K562 (cell line): Measurements from ENCODE around the gene MED14. TPM values are rescaled to one million over a fixed set of nuclear protein-coding genes. Genes with fewer than 3 reads are reported as not detected.
A peak's percentile ranks its signal among the peaks of the same experiment; 100 is the strongest.

Experiments
- ATAC-seq: fragments of 200-7000 bp; cut with Tn5 transposase; 3 replicates; pipeline ENCODE4 v1.9.1; 2020; ENCODE audit warnings: moderate library complexity
- BruUV-seq: library from RNA; stranded (reverse); fragments of 400-500 nt; replicated peaks from 2 replicates; lab custom pipeline; 2021; lab: Mats Ljungman, UMichigan
- CTCF ChIA-PET: fragments of 300-600 bp; formaldehyde crosslinking; extraction: SDS; loops from one replicate; lab custom pipeline; 2021; ENCODE audit warnings: low intra/inter-chr PET ratio; lab: Yijun Ruan, JAX
- POLR2A ChIA-PET: fragments of 300-600, 350-650 bp; sonication (Branson Sonifier 250); formaldehyde crosslinking; extraction: SDS; loops from one replicate; lab custom pipeline; 2021; ENCODE audit warnings: antibody characterized with exemption, inconsistent platforms; lab: Yijun Ruan, JAX
- DNase-seq, 4 experiments: peaks; one replicate each; pipeline versions ENCODE4 v3.0.0 to v3.0.0-alpha.2; 2011 to 2018; ENCODE audit warnings: low spot score in 3 of 4, mixed read lengths in 3 of 4; ENCODE audit errors: extremely low read depth in 1 of 4
- FAIRE-seq: peaks from 2 replicates; lab custom pipeline; 2011; peaks lifted over from hg19 to GRCh38; lab: Jason Lieb, UNC
- H2AFZ ChIP-seq: 2 replicates; pipeline ENCODE4 v1.6.0; 2011; ENCODE audit warnings: low read depth, low read length, control low read depth, inconsistent platforms
- H3K27ac ChIP-seq: fragments of 200-600 bp; 3 replicates; pipeline ENCODE4 v1.8.0; 2011; ENCODE audit warnings: low read depth, mild to moderate bottlenecking, control low read depth, inconsistent platforms, low read length, moderate library complexity, mixed read lengths; ENCODE audit errors: extremely low read depth
- H3K27me3 ChIP-seq, 2 experiments: fragments of 300-600 bp in 1 of 2; 2 replicates in 1 of 2; 3 replicates in 1 of 2; pipeline versions ENCODE4 v1.6.0 to v1.8.0; 2011; ENCODE audit warnings: inconsistent platforms in 2 of 2, low read length in 2 of 2, mild to moderate bottlenecking in 1 of 2, mixed read lengths in 1 of 2, moderate library complexity in 1 of 2; ENCODE audit not compliant: control insufficient read depth in 2 of 2, insufficient read depth in 2 of 2
- H3K36me3 ChIP-seq: fragments of 300-600 bp; 3 replicates; pipeline ENCODE4 v1.8.0; 2011; ENCODE audit warnings: mild to moderate bottlenecking, low read length, inconsistent platforms; ENCODE audit not compliant: control insufficient read depth, insufficient read depth
- H3K4me1 ChIP-seq, 2 experiments: fragments of 200-600 bp in 1 of 2; replicated peaks in 1 of 2; 2 replicates in 1 of 2; 3 replicates in 1 of 2; pipeline versions ENCODE4 v1.5.1 to v1.8.0; 2011; ENCODE audit warnings: inconsistent platforms in 2 of 2, low read length in 2 of 2, mild to moderate bottlenecking in 1 of 2, mixed read lengths in 1 of 2, moderate library complexity in 1 of 2; ENCODE audit not compliant: control insufficient read depth in 2 of 2, insufficient read depth in 2 of 2
- H3K4me2 ChIP-seq: 2 replicates; pipeline ENCODE4 v1.6.1; 2011; ENCODE audit warnings: low read length, control low read depth, inconsistent platforms, mixed read lengths; ENCODE audit not compliant: insufficient read depth
- H3K4me3 ChIP-seq: fragments of 200-600 bp; sonication (generic), shearing (Covaris generic); 2 replicates; pipeline ENCODE4 v1.5.1; 2016; ENCODE audit warnings: control low read depth, inconsistent platforms
- H3K79me2 ChIP-seq: fragments of 200-600 bp; 3 replicates; pipeline ENCODE4 v1.8.0; 2011; ENCODE audit warnings: low read length, inconsistent platforms; ENCODE audit not compliant: control insufficient read depth, insufficient read depth
- H3K9ac ChIP-seq, 2 experiments: 2 replicates each; pipeline versions ENCODE4 v1.6.0 to v1.6.1; 2011; ENCODE audit warnings: low read depth in 2 of 2, low read length in 2 of 2, control low read depth in 1 of 2, inconsistent platforms in 1 of 2, mild to moderate bottlenecking in 1 of 2, mixed read lengths in 1 of 2; ENCODE audit not compliant: insufficient read depth in 1 of 2
- H3K9me1 ChIP-seq: one replicate; pipeline ENCODE4 v1.6.0; 2011; ENCODE audit warnings: inconsistent platforms, mild to moderate bottlenecking, low read length, moderate library complexity; ENCODE audit not compliant: control insufficient read depth, insufficient read depth
- H3K9me3 ChIP-seq: replicated peaks from 2 replicates; pipeline ENCODE4 v1.5.1; 2011; ENCODE audit warnings: low read depth, low read length, inconsistent platforms; ENCODE audit not compliant: control insufficient read depth, insufficient read depth
- H4K20me1 ChIP-seq: replicated peaks from 2 replicates; pipeline ENCODE4 v1.6.1; 2011; ENCODE audit warnings: low read length, inconsistent platforms, mixed read lengths; ENCODE audit not compliant: control insufficient read depth, insufficient read depth
- CREM ChIP-seq: IDR thresholded peaks from 2 replicates; pipeline ENCODE4 v1.6.1; 2014; ENCODE audit warnings: antibody characterized with exemption, low read depth
- HNRNPH1 ChIP-seq: fragments of 200-400 bp; formaldehyde crosslinking; optimal IDR thresholded peaks from 2 replicates; pipeline ENCODE3; 2017; ENCODE audit warnings: low read depth, mild to moderate bottlenecking, low read length, moderate library complexity
- MITF ChIP-seq: IDR thresholded peaks from 2 replicates; pipeline ENCODE4 v1.6.1; 2014; ENCODE audit warnings: antibody characterized with exemption
- RREB1 ChIP-seq: fragments of 250-450 bp; sonication (Bioruptor Pico); IDR thresholded peaks from 2 replicates; pipeline ENCODE4 v1.4.0; 2020
- SRSF3 ChIP-seq: fragments of 200-400 bp; formaldehyde crosslinking; IDR thresholded peaks from 2 replicates; pipeline ENCODE4 v1.6.1; 2016; ENCODE audit warnings: mild to moderate bottlenecking, low read length, moderate library complexity; ENCODE audit not compliant: insufficient read depth
- ZNF146 ChIP-seq: IDR thresholded peaks from one replicate; pipeline ENCODE4 v1.6.1; 2018; ENCODE audit warnings: missing compliant biosample characterization; ENCODE audit not compliant: unreplicated experiment
- ZNF316 ChIP-seq: fragments of 450-650 bp; IDR thresholded peaks from 2 replicates; pipeline ENCODE4 v1.6.1; 2016
- ZNF431 ChIP-seq: sonication (generic); formaldehyde crosslinking; IDR thresholded peaks from 2 replicates; pipeline ENCODE4 v1.8.0; 2022; ENCODE audit warnings: mild to moderate bottlenecking, missing genetic modification reagents
- WGBS: fragments of 100-300 bp; shearing (Covaris generic); methylation state at CpG from one replicate; pipeline ENCODE4 v1.1.6; 2016; ENCODE audit warnings: low coverage, mixed read lengths; ENCODE audit not compliant: insufficient coverage; ENCODE audit errors: missing lambda C conversion rate; 5-methylcytosine and 5-hydroxymethylcytosine counted together
- in situ Hi-C: fragments of 300-500 bp; cut with MboI; formaldehyde crosslinking; loops from 4 replicates; pipeline ENCODE4 v1.15.0; 2018; ENCODE audit warnings: inconsistent platforms, mixed read lengths
- intact Hi-C: fragments of 100-400 bp; cut with micrococcal nuclease; formaldehyde crosslinking; loops from 2 replicates; pipeline ENCODE4 v1.14.2; 2022
- polyA plus RNA-seq, 8 experiments: library from polyadenylated mRNA; depleted of rRNA in 4 of 8; stranded (reverse) in 5 of 8; unstranded in 3 of 8; fragments of >200 nt; fragmentation: Nextera tagmentation in 2 of 8; fragmentation: Illumina TruSeq in 1 of 8; extraction: Ambion mirVana in 2 of 8; extraction: Trizol in 1 of 8; gene quantifications; 2 replicates each; pipeline versions ENCODE4 v1.2.1 to v1.2.3, GENCODE V29; 2011 to 2014; ENCODE audit warnings: inconsistent platforms in 1 of 8, missing spikeins in 1 of 8
- total RNA-seq, 7 experiments: library from RNA; depleted of rRNA in 6 of 7; stranded (reverse); fragments of >200 nt in 6 of 7; fragmentation: Illumina TruSeq in 2 of 7; extraction: Trizol in 2 of 7; gene quantifications; 2 replicates each; pipeline versions ENCODE4 v1.2.1 to v1.2.3, GENCODE V29; 2011 to 2021; ENCODE audit warnings: low replicate concordance in 1 of 7

The MED14 gene
- total and polyA plus RNA-seq, 9 of the 15 experiments (the other 6 are each of a cell fraction or from before 2014, with no cell fraction given) = 9.2 to 35.3 (median 18.7) TPM

- BruUV-seq = no TSS peak
Observed at GRCh38 chrX:40698851-40699250, 36.5 kb downstream of the MED14 start.

GRCh38 chrX:40694802-40695201 lies 40.5 kb downstream of the MED14 start:
- in situ Hi-C loops = no loop called here
- Histone ChIP-seq H3K9me1 (no peaks in the 10 kb centered on the region), H3K9ac (no peak overlapping the region), H3K4me3 (no peak overlapping the region), H4K20me1 (no peaks in the 10 kb centered on the region), H3K4me1 (no peaks in the 10 kb centered on the region), H3K79me2 (no peaks in the 10 kb centered on the region), H3K27ac (no peak overlapping the region), H3K36me3 (peaks cover 45% of the 10 kb centered on the region; the same call in 2 of the 3 replicates)
- POLR2A ChIA-PET = no interaction called here
- no peak for ATAC-seq
- FAIRE-seq = no peak
- intact Hi-C loops = no loop called here
- BruUV-seq = no TSS peak
- WGBS = 100% methylated on average over 1 of the region's 1 CpG
- TF ChIP-seq CREM (no peak), MITF (no peak), SRSF3 (no peak), ZNF316 (peak; percentile 49), HNRNPH1 (no peak), RREB1 (CRISPR knock-in tag) (no peak)
- TF ChIP-seq, all 486 proteins: peak for 1
- Histone ChIP-seq H3K9me3 (no peaks in the 10 kb centered on the region), H3K4me2 (no peak overlapping the region), H2AFZ (no peak overlapping the region), H3K27me3 (no peaks in the 10 kb centered on the region)
- CTCF ChIA-PET = no interaction called here
- DNase-seq = no peak

More at GRCh38 chrX:40698851-40699250, 36.5 kb downstream of the MED14 start:
- ChIA-PET CTCF (no interaction called here), POLR2A (no interaction called here)
- H3K9me1 ChIP-seq = no peaks in the 10 kb centered on the region
- TF ChIP-seq ZNF431 (CRISPR knock-in tag) = no peak
- peak; percentile 38 for TF ChIP-seq ZNF146 (CRISPR knock-in tag)
- in situ Hi-C loops = no loop called here
- no peak overlapping the region for H2AFZ ChIP-seq
- ATAC-seq (no peak), FAIRE-seq (no peak), DNase-seq (no peak)
- H3K9ac ChIP-seq = no peak overlapping the region
- H3K4me3 ChIP-seq = no peak overlapping the region
- intact Hi-C loops = no loop called here
- H3K27me3 ChIP-seq = no peaks in the 10 kb centered on the region
- H3K4me1 ChIP-seq = no peaks in the 10 kb centered on the region
- peaks cover 38% of the 10 kb centered on the region; the same call in 2 of the 3 replicates for H3K36me3 ChIP-seq
- WGBS = 92% methylated on average over 1 of the region's 1 CpG
- no peaks in the 10 kb centered on the region for H3K9me3 ChIP-seq
- no peak overlapping the region for H3K27ac ChIP-seq
- H3K4me2 ChIP-seq = no peak overlapping the region
- no peaks in the 10 kb centered on the region for H4K20me1 ChIP-seq
- H3K79me2 ChIP-seq = no peaks in the 10 kb centered on the region
